ENCODE results near the gene ZNF45.

Gene ZNF45

GRCh38 chr19:43934985-43935708 lies at the start of gene ZNF45:
ZNF45 (minus strand) TSS chr19:43935282; CDS start chr19:43922185, 13,097 bp downstream.
- TF ChIP-seq CTCF (IDR thresholded peaks at IDR 0.05; ENCODE audit: control insufficient read depth, insufficient read depth, low read depth, low read length, missing control alignments): peak; percentile 7
- DNase-seq (ENCODE audit: low read depth): peak; percentile 48
- H3K4me3 ChIP-seq (ENCODE audit: control insufficient read depth, low read depth, low read length): peak within 1 kb of the TSS; percentile 78

DNA sequence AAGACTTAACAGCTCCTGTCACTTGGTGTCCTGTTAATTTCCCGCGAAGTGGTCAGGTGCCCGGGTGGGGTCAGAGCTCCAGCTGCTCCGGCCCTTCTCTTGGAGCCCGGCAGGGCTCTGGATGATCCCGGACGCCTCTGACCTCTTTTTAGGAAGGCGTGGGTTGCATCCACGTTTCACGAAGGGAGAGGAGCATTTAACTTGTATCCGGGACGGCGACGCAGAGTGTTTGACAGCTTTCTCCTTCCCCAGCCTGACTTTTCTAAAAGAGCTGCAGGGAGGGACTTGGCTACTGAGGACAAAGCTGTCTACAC lies 49.6 kb upstream of the ZNF45 start:
- TF ChIP-seq CTCF (IDR thresholded peaks at IDR 0.05; ENCODE audit: control insufficient read depth, insufficient read depth, low read depth, low read length, missing control alignments): no peak
- H3K4me3 ChIP-seq (ENCODE audit: control insufficient read depth, low read depth, low read length): peak overlapping the region; percentile 66
- no peak for DNase-seq (ENCODE audit: low read depth)

DNA sequence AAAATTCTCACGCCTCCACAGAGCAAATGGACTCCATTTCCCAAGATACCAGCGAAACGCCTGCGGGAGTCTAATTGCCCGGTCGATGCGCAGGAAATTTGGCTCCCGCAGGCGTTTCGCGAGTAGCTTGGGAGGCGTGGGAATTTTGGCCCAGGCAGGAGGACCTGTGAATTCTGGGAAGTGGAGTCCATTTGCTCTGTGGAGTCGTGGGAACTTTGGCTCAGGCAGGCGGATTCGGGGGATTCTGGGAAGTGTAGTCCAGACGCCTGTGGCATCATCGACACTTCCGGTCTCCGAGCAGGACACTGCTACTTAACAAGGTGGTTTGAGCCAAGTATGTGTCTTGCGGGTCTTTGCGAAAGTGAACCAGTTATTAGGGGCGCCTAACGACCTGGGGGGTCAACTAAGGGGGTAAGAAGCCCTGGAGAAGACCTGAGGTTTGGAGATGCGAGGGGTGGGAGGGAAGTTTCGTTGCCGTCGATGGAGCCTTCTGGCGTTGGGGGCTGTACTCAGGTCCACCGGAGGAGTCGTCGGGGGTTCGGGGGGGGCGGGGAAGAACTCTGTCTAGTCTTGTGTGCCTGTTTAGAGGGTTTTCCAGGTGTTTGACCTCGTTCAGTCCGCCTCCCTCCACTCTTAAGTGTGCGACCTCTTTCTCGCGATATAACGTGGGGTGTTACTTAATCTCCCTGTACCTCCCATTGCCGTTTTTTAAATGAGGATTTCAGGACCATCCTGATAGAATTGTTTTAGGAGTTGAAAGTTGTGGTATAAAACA lies 49.0 kb upstream of the ZNF45 start, which contains the start of gene ZNF155:
Gene ZNF155 (plus strand): TSS at position 277 of the 775 bp plus-strand sequence. CDS start 4,356 bp downstream, outside the sequence.
- TF ChIP-seq CTCF (IDR thresholded peaks at IDR 0.05; ENCODE audit: control insufficient read depth, insufficient read depth, low read depth, low read length, missing control alignments): no peak
- H3K4me3 ChIP-seq (ENCODE audit: control insufficient read depth, low read depth, low read length): peak within 1 kb of the TSS; percentile 66

GRCh38 chr19:43983544-43983911 lies 48.4 kb upstream of the ZNF45 start:
- DNase-seq (ENCODE audit: low read depth): no peak
- no peak for TF ChIP-seq CTCF (IDR thresholded peaks at IDR 0.05; ENCODE audit: control insufficient read depth, insufficient read depth, low read depth, low read length, missing control alignments)
- H3K4me3 ChIP-seq (ENCODE audit: control insufficient read depth, low read depth, low read length): peak overlapping the region; percentile 66

More for the DNA sequence above, 49.0 kb upstream of the ZNF45 start, which contains the start of gene ZNF155:
- peak; percentile 92 for DNase-seq (ENCODE audit: low read depth)

DNA sequence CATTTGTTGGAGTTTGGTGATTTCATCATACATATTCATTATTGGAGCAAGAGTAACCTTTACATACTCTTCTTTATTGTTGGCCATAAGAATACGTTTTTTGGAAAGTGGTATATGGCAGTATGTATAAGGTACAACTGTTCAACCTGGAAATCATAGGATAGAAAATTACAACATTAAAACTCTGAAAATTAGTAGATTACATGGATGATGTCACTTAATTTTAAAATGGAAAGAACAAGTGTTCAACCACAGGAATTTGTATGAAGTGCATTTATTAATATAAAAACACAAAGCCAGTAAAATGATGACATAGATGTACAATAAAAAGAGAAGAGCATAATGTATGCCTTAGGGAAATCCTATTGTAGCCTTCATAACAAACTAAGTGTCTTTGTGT lies 41.6 kb upstream of the ZNF45 start:
- DNase-seq (ENCODE audit: low read depth): no peak
- no peak for TF ChIP-seq CTCF (IDR thresholded peaks at IDR 0.05; ENCODE audit: control insufficient read depth, insufficient read depth, low read depth, low read length, missing control alignments)
- H3K4me3 ChIP-seq (ENCODE audit: control insufficient read depth, low read depth, low read length): no peak overlapping the region

GRCh38 chr19:43966079-43966694 lies 31.1 kb upstream of the ZNF45 start:
- H3K4me3 ChIP-seq (ENCODE audit: control insufficient read depth, low read depth, low read length): no peak overlapping the region
- TF ChIP-seq CTCF (IDR thresholded peaks at IDR 0.05; ENCODE audit: control insufficient read depth, insufficient read depth, low read depth, low read length, missing control alignments): no peak
- no peak for DNase-seq (ENCODE audit: low read depth)
